Neural cell (in vitro differentiated cells): ENCODE results near the gene UBALD1. TPM values are rescaled to one million over a fixed set of nuclear protein-coding genes. Genes with fewer than 3 reads are reported as not detected.

ENCODE experiments used
- H2AFZ ChIP-seq: fragments of 200-600, 300-800 bp; sonication (generic), shearing (Covaris generic); 2 replicates; pipeline ENCODE4 v1.6.0; 2014; ENCODE audit warnings: low read depth, mild to moderate bottlenecking, antibody characterized with exemption, low read length, moderate library complexity
- H3F3A ChIP-seq: fragments of 200-600 bp; shearing (Covaris generic); 2 replicates; pipeline ENCODE4 v1.6.1; 2016; ENCODE audit warnings: mild to moderate bottlenecking, moderate library complexity, mixed read lengths, antibody characterized with exemption, low read length; ENCODE audit not compliant: insufficient read depth, poor library complexity, severe bottlenecking
- H3K27ac ChIP-seq: fragments of 200-600, 300-800 bp; sonication (generic), shearing (Covaris generic); 2 replicates; pipeline ENCODE4 v1.5.1; 2014; ENCODE audit warnings: mild to moderate bottlenecking, low read length, moderate library complexity
- H3K27me3 ChIP-seq: fragments of 300-800, 200-600 bp; sonication (generic), shearing (Covaris generic); 2 replicates; pipeline ENCODE4 v1.6.0; 2014; ENCODE audit warnings: mild to moderate bottlenecking, low read depth, low read length, moderate library complexity; ENCODE audit not compliant: insufficient read depth
- H3K36me3 ChIP-seq: fragments of 300-800, 200-600 bp; sonication (generic), shearing (Covaris generic); 2 replicates; pipeline ENCODE4 v1.5.1; 2014; ENCODE audit warnings: mild to moderate bottlenecking, antibody characterized with exemption, low read length, moderate library complexity; ENCODE audit not compliant: insufficient read depth
- H3K4me2 ChIP-seq: fragments of 300-800, 200-600 bp; sonication (generic), shearing (Covaris generic); 2 replicates; pipeline ENCODE4 v1.6.0; 2014; ENCODE audit warnings: mild to moderate bottlenecking, low read length
- H3K4me3 ChIP-seq: fragments of 300-800, 200-600 bp; sonication (generic), shearing (Covaris generic); 2 replicates; pipeline ENCODE4 v1.5.1; 2014; ENCODE audit warnings: mild to moderate bottlenecking, low read length, moderate library complexity
- H3K79me2 ChIP-seq: fragments of 200-600 bp; shearing (Covaris generic); replicated peaks from 2 replicates; pipeline ENCODE4 v1.6.0; 2014; ENCODE audit warnings: mild to moderate bottlenecking, low read length, moderate library complexity; ENCODE audit not compliant: insufficient read depth
- H3K9ac ChIP-seq: fragments of 300-800, 200-600 bp; sonication (generic), shearing (Covaris generic); 2 replicates; pipeline ENCODE4 v1.6.1; 2016; ENCODE audit warnings: mild to moderate bottlenecking, low read length, mixed read lengths
- H3K9me2 ChIP-seq: fragments of 200-600 bp; shearing (Covaris generic); 2 replicates; pipeline ENCODE4 v1.6.1; 2016; ENCODE audit warnings: mild to moderate bottlenecking, low read length, mixed read lengths; ENCODE audit not compliant: insufficient read depth
- H3K9me3 ChIP-seq: fragments of 200-600, 300-800 bp; sonication (generic), shearing (Covaris generic); 2 replicates; pipeline ENCODE4 v1.6.1; 2016; ENCODE audit warnings: mild to moderate bottlenecking, mixed run types, low read length, moderate library complexity, mixed read lengths
- H4K20me1 ChIP-seq: fragments of 200-600 bp; shearing (Covaris generic); 2 replicates; pipeline ENCODE4 v1.6.1; 2016; ENCODE audit warnings: mild to moderate bottlenecking, mixed run types; ENCODE audit not compliant: insufficient read depth
- CTCF ChIP-seq: fragments of 450-650 bp; IDR thresholded peaks from 2 replicates; pipeline ENCODE4 v1.5.1; 2014; ENCODE audit warnings: antibody characterized with exemption, mild to moderate bottlenecking, moderate library complexity; ENCODE audit not compliant: poor library complexity, severe bottlenecking
- EP300 ChIP-seq: fragments of 450-650 bp; conservative IDR thresholded peaks from 2 replicates; pipeline ENCODE4 v1.6.1; 2014; ENCODE audit warnings: antibody characterized with exemption, mild to moderate bottlenecking, moderate library complexity; ENCODE audit not compliant: poor library complexity, severe bottlenecking
- EZH2 ChIP-seq: fragments of 200-600, 300-800 bp; shearing (Covaris generic), sonication (generic); IDR thresholded peaks from 2 replicates; pipeline ENCODE4 v1.6.1; 2014; ENCODE audit warnings: antibody characterized with exemption, low read length, borderline replicate concordance, mild to moderate bottlenecking; ENCODE audit not compliant: insufficient read depth, poor library complexity, severe bottlenecking
- MXI1 ChIP-seq: fragments of 450-650 bp; conservative IDR thresholded peaks from 2 replicates; pipeline ENCODE4 v1.6.1; 2014; ENCODE audit warnings: antibody characterized with exemption, mild to moderate bottlenecking; ENCODE audit not compliant: poor library complexity, severe bottlenecking
- POLR2AphosphoS5 ChIP-seq: IDR thresholded peaks from 2 replicates; pipeline ENCODE4 v1.6.1; 2012
- RAD21 ChIP-seq: fragments of 450-650 bp; conservative IDR thresholded peaks from 2 replicates; pipeline ENCODE4 v1.6.1; 2014; ENCODE audit warnings: antibody characterized with exemption, mild to moderate bottlenecking, moderate library complexity
- REST ChIP-seq: IDR thresholded peaks from 2 replicates; pipeline ENCODE4 v1.6.1; 2012; ENCODE audit warnings: borderline replicate concordance
- SMC3 ChIP-seq: fragments of 450-650 bp; conservative IDR thresholded peaks from 2 replicates; pipeline ENCODE4 v1.6.1; 2014; ENCODE audit warnings: antibody characterized with exemption, mild to moderate bottlenecking, moderate library complexity; ENCODE audit not compliant: poor library complexity
- TAF1 ChIP-seq: IDR thresholded peaks from 2 replicates; pipeline ENCODE4 v1.6.1; 2012; ENCODE audit warnings: low read depth
- polyA plus RNA-seq: library from polyadenylated mRNA; depleted of rRNA; stranded (reverse); fragments of >200 nt; gene quantifications from 2 replicates; pipeline ENCODE4 v1.2.3, GENCODE V29; 2014

UBALD1 gene
- polyA plus RNA-seq, 1 donor from 2014 or later: 3.3 TPM

GRCh38 chr16:4656695-4657686, 42.3 kb upstream of the UBALD1 start:
- H3K4me3 ChIP-seq: no peak overlapping the region
- no peaks in the 10 kb centered on the region for H3K9me3 ChIP-seq
- H3F3A ChIP-seq: no peaks in the 10 kb centered on the region
- TF ChIP-seq RAD21 (no peak), SMC3 (no peak), EZH2 (no peak), TAF1 (no peak), CTCF (no peak), POLR2AphosphoS5 (no peak), EP300 (no peak), REST (no peak), MXI1 (no peak)
- no peak overlapping the region for H3K27ac ChIP-seq
- no peaks in the 10 kb centered on the region for H3K27me3 ChIP-seq
- H3K9me2 ChIP-seq: no peaks in the 10 kb centered on the region
- no peaks in the 10 kb centered on the region for H4K20me1 ChIP-seq
- no peaks in the 10 kb centered on the region for H3K79me2 ChIP-seq
- H3K4me2 ChIP-seq: no peak overlapping the region
- H2AFZ ChIP-seq: no peak overlapping the region
- H3K9ac ChIP-seq: no peak overlapping the region
- H3K36me3 ChIP-seq: no peaks in the 10 kb centered on the region

- Histone ChIP-seq H3K9me3 (no peaks in the 10 kb centered on the region), H3K79me2 (no peaks in the 10 kb centered on the region), H3F3A (no peaks in the 10 kb centered on the region), H3K9ac (no peak overlapping the region), H3K27me3 (no peaks in the 10 kb centered on the region), H3K4me2 (no peak overlapping the region), H4K20me1 (no peaks in the 10 kb centered on the region), H3K27ac (no peak overlapping the region), H3K36me3 (no peaks in the 10 kb centered on the region), H2AFZ (no peak overlapping the region), H3K4me3 (no peak overlapping the region), H3K9me2 (no peaks in the 10 kb centered on the region)
- TF ChIP-seq EP300: no peak
- TF ChIP-seq TAF1: no peak
- no peak for TF ChIP-seq REST
- no peak for TF ChIP-seq RAD21
- no peak for TF ChIP-seq MXI1
These were observed 41.5 kb upstream of the UBALD1 start for GRCh38 chr16:4656221-4656620.
